GM03348 (cell line): ENCODE data around the gene CREB3L2.
"Not testable (repeated sequence)": the region's sequence is repeated elsewhere in the genome, so short reads cannot be mapped to it uniquely, and the experiment has no call there.

ENCODE experiments used
- DNase-seq: peaks from one replicate; pipeline ENCODE4 v3.0.0; 2012; ENCODE audit warnings: low spot score

Gene CREB3L2

DNA sequence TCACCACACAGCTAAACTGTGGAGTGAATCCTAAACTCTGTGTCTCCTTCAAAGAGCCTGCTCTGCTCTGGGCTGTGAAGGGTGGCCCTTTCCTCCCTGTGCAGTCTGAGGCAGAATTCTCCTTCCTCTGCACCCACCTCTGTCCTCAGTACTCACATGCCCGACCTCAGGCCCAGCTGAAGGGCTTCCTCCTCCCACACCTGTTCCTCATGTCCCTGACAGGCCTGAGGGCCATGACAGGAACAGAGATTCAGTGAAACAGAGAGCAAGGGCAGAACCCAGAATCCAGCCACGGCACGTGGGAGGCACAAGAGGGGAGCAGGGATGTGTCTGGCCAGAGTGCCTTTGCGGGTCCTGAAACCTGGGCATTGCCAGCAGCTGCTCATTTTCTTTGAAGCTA lies 13.9 kb downstream of the CREB3L2 start:
- no peak for DNase-seq

DNA sequence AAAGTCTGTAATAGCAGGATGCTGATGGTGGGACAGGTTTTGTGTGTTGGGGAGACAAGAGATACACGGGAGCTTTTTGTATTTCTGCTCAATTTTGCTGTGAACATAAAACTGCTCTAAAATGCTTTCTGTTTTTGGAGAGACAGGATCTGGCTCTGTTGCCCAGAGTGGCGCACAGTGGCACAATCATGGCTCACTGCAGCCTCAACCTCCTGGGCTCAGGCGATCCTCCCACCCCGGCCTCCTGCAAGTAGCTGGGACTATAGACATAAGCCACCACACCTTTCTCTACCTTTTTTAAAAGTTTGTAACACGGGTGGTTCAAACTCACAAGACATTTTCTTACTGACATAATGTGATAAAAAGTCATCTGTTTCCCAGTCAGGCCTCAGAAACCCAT lies 14.3 kb downstream of the CREB3L2 start:
- DNase-seq, result no peak

DNA sequence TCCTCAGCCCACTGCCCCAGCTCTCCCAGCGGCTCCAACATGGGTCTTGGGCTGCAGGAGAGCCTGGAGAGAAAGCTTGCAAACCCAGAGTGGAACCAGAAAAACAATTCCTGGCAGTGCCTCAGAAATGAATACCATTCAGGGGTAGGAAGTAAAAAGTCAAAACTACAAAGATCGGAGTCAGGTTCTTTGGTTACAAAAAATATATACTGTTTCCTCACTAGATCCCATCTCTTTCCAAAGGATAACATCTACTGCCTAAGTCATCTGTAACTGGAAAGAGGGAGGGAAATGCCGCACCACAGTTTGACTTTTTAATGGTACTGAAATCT lies 14.9 kb downstream of the CREB3L2 start:
- no peak for DNase-seq

DNA sequence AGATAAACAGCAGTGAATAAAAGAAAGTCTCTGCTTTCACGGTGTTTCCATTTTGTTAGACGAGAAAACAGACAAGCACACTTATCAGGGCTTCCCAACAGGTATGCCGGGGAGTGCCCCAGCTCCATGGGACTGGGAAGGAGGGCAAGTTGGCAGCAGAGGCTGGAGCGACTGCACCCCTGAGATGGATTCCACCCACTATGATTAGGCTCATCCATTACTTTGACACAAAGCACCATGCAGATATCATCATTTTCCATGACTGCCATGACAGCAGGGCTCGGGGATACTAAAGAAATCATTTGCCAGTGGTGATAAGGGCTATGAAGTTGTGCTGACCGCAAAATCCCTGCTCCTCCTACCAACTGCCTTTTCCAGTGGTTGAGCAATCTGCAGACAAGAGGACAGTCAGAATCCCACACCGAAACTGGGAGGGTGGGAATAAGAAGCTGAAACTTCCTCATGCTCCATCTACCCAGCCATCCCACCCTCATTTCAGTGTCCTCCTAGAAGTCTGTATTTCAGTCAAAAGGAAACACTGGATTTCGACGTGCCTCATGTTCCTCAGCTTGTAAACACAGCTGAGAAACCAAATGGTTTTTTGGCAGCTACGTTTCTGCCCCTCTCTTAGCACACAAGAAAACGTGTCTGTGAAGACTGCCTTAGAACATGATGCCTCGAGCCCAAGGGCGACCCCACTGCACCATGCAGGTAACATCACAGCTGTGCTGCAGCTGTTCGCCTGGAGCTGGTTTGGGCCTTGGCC lies 15.5 kb downstream of the CREB3L2 start:
- DNase-seq, result peak; percentile 73

DNA sequence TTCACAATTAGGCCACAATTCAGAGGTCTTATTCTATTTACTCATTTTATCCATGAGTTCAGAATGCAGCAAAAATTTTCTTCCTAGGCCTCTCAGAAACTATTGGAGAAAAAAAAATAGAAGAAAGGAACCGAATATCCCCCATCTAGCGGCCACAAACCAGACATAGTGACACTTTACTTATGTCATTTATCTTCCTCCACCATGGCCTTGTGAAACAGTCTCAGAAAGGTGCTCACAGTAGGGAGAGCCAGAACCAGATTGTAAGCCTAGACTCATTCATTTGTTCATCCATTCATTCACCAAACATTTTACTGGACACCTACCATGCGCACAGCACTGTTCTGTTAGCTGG lies 16.0 kb downstream of the CREB3L2 start:
- no peak for DNase-seq

DNA sequence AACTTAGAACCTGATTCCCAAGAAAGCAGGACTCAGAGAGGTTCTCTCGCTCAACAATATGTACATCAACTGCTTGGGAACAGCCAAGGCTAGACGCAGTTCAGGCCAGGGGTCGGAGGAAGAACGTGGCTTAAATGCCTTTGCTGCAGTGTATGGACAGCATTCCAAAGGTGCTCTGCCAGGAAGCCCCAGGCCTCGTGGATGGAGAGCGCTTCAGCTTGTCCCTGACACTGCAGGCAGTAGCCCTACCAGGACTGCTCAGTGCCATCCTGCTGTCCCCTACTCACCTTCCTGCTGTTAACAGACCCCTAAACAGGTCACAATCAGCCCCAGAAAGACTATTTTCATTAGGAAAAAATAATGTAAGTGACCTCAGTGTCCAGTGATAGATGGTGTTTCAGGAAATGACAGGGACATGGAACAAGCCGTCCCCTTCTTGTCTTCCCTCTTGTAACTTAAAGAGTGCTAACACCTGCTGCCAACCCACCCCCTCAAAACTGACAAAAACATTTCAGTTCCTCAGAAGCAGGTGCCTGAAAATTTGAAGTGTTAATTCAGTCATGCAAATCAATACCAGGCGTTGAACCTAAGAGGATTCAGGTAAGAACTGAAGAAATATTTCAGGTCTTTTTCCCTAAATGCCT lies 16.5 kb downstream of the CREB3L2 start:
- DNase-seq, result no peak

DNA sequence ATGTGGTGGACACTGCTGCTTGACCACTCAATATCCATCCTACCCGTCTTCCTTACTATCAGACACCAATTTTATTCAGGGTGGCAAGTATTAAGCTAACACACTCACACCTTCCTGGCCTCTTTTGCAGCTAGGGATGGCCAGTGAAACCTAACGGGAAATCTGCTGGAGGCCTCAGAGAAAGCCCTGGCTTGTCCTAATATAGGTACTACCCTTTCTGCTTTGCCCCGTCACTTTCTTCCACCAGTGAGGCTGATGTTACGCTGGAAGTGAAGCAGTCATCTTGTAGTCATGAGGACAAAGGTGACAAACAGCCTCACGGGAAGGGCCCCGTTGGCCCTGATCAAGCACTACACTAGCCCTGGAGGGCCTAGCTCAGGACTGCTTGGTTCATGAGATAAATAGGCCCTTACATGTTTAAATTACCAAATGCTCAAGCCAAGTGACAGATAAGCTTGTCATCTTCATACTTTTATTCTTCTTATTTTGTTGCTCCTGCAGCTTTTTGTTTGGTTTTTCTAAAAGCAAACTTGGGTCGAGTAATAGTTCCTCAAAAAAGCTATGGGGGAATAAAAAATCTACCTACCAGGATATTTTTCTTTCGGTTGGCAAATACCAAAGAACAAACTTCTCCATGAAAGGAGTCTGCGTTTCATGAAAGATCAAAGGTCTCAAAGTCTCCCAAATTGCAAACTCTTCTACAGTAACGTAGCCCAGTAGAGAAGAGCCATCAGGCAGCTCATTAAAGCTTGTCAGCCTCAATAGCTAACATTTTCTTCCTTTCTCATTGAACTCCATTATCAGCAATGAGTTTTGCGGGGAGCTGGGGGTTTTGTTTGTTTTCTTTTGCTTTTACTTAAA lies 17.5 kb downstream of the CREB3L2 start:
- DNase-seq, result no peak

DNA sequence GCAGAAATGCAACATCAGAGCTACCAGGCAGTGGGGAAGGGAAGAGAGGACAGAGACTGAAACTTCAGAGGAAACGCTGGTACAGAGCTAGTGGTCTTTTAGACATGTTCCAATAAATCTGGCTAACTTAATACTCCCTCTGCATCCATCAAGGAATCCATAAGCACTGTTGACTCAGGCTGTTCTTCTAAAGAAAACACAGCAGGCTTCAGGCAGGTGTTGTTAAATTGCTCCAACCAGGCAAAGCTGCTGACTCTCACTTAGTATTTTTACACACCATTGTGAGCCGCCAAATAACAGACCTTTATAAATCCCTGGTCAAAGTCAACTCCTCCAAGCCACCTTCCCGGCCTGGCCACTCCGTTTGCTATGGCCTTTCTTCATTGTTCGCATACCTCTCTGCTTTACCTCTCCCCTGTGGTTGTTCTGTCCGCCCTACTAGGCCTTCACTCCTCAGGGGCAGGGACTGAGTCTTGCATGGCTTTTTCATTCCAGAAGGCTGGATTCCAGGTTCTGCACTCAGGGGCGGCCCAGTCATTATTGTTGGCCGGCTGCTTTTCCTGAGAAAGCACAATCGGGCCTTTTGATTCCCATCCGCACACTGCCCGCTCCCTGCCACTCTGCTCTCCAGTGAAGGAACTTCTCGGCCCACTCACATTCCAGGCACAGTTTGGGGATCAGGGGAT lies 18.4 kb downstream of the CREB3L2 start:
- DNase-seq, result no peak

DNA sequence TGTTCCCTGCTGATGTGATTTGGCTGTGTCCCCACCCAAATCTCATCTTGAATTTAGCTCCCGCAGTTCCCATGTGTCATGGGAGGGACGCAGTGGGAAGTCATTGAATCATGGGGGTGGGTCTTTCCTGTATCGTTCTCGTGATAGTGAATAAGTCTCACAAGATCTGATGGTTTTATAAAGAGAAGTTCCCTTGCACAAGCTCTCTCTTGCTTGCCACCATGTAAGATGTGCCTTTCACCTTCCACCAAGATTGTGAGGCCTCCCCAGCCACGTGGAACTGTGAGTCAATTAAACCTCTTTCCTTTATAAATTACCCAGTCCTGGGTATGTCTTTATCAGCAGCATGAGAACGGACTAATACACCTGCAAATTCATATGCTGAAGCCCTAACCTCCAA lies 19.5 kb downstream of the CREB3L2 start:
- not testable (repeated sequence) for DNase-seq

DNA sequence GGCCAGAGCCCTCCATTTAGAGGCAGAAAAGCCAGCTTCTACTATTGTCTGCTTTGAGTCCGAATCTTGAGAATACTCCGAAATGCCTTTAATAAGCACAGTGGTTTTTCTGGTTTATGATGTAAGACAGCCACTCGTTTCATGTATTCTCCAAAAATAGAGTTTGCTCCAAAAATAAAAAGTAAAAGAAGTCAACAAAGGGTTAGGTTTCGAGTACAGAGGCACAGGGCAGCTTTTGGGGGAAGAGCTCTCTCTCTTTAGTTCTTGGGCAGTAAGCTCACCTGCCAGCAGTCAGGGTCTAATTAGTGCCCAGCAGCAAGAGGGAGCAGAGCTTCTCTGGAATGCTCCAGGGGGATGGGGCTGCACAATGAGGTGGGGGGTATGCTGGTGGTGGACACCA lies 20.2 kb downstream of the CREB3L2 start:
- no peak for DNase-seq

DNA sequence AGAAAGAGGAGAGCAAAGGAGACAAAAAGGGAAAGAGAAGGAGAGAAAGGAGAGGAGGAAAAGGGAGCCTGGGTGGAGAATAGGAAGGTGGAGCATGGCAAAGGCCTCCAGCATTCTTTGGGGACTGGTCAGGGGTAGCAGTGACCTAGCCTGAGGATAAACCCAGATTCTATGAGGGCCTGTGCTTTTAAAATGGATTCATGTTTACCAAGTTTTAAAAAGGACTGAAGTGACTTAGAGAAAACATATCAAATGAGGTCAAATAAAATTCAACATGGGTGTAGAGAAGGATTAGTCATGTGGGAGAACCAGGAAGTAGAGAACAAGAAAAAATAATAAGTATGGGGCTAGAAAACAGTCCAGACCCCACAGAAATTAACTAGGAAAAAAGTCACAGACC lies 20.7 kb downstream of the CREB3L2 start:
- no peak for DNase-seq

DNA sequence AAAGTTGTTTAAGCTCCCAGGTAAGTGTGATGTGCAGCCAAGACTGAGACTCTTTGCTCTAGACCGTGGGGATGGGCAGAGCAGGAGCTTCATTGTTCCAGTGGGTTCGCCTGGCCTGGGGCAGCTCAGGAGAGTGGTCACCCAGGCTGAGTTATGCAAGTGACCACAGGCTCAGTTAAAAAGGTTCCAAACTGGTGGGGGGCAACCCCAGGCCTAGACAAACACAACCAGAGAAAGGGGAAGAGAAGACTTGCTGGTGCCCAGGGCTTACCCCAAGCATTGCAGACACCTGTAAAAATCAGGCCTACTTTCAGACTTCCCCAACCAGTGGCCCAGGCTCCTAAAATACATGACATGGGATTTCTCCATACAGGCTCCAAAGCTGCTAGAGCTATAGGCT lies 21.6 kb downstream of the CREB3L2 start:
- DNase-seq, result no peak

DNA sequence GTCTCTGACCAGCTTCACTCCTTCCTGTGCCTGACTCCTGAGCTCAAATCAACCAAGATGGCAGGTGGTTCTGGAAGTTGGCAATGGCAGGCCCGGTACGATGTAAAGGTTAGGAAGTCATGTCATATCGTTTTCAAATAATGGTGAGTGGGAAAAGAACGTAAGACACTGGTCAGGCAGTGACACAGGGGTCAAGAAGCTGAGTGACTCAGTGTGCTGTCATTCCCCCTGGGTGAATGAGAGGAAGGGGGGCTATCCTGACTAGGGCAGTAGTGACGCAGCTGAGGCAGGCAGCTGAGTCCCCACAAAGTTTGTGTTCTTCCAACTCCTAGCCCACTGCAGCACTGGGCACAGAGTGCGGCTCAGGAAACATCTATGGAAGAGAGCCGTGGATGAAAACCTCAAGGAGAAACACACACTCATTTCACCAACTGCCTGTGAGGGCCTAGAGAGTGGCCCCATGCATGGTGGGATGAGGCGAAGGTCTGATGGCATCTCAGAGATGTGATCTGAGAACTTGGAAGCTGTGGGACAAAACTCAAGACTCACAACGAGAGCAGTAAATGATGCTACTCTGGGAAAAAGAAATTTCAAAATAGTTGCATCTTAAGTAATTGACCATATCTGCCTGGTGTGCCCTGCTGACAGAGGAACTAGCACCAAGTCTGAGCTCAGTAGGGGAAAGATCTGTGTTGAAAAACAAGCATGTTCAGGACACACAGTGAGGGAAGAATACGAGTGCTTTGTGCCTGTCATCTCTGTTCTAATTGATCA lies 23.2 kb downstream of the CREB3L2 start:
- peak; percentile 85 for DNase-seq

DNA sequence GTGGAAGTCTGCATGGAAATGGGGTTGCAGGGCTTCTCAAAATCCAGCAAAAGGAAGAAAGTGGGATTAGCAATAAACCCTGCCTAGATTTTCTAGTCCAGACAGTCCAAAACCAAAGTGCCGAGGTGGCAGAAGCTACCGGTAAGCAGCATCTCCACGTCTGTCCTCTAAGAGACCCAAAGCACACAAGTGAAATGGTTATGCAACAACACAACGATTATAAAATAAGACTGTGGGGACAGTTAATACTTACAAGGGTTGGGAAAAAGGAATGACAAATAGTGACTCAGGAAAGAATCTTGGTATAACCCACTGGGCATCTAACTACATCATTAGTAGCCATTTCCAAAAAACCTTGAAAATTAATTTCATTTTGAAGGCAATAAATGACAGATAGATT lies 24.7 kb downstream of the CREB3L2 start:
- no peak for DNase-seq

DNA sequence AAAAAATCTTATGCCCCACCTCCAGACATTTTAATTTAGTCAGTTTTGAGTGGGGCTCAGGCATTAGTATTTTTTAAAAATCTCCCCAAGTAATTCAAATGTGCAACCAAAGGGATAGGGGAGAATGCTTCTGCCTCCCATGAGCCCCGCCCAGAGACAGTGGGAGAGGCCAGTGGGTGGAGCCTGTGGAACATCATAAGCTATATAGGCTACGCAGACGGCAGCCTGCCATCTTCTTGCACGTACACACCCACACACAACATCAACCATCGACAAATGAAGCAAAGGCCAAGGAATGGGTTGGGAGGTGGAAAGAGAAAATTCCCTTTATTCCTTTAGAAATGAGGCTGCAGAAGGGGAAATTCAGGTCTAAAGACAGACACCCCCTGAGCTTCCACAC lies 25.2 kb downstream of the CREB3L2 start:
- DNase-seq, result no peak

DNA sequence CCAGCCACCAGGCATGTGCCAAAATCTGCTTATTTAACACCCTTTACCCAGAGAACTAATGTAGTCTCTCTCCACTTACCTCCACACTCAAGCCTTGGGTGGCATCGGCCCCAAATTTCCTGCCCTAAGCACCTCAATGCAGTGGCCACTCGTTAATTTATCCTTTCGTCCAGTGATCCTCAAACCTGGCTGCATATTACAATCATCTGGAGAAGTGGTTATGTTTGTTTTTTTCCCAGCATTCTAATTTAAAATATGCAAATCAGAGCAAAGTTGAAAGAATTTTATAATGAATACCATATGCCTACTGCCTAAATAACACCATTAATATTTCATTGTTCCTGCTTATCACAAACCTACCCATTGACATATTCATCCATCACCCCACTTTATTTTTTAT lies 25.7 kb downstream of the CREB3L2 start:
- DNase-seq, result no peak

DNA sequence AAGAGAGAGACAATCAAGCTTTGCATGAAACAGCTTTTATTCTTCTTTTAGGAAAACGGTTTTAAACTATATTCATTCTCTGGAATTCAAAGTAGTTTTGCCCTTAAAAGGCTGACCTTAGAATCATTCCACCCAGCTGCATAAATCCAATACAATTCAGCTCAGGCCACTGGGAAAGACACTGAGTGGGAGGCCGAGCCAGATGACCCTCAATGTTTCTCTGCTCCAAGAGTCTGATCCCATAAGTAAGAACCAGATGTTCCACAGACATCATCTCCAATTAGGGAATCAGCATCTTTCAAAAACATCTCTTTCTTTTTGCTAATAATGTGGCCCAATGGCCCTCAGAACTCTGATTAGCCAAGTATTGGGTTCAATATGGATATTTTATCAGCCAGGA lies 26.1 kb downstream of the CREB3L2 start:
- peak; percentile 48 for DNase-seq

DNA sequence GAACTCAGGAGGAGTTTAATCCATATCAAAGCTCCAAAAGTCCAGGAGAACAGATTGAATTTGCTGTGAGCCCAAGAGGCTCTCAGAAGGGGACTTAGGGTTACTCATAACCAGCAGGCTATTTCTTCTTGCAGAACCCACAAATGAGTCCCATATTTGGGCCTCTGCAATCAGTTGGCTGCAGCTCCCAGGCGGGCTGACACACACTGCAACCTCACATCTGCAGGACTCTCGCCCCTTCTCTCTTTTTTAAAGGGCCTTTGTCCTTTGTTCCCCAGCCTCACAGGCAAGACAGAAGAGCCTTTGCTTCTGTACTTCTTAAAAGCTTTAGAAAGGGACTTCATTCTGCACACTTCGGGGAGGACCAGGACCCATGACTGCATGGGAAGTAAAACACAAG lies 26.7 kb downstream of the CREB3L2 start:
- DNase-seq, result peak; percentile 67

DNA sequence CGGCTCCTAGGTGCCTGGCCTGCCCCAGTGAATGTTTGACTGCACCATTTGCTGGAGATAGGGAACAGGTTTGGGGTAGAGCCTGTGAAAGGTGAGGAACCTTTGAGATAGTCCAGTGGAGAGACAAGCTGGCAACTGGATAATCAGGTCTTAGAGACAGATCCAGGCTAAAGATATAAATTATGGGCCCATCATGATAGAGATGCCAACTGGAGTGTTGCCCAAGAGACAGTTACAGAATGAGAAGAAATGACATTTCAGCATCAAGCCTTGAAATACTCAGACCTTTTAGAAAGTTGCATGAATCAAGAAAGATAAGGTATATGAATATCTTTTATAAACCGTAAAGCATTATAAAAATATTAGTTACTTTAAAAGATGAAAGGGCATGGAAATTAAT lies 27.1 kb downstream of the CREB3L2 start:
- DNase-seq, result no peak

DNA sequence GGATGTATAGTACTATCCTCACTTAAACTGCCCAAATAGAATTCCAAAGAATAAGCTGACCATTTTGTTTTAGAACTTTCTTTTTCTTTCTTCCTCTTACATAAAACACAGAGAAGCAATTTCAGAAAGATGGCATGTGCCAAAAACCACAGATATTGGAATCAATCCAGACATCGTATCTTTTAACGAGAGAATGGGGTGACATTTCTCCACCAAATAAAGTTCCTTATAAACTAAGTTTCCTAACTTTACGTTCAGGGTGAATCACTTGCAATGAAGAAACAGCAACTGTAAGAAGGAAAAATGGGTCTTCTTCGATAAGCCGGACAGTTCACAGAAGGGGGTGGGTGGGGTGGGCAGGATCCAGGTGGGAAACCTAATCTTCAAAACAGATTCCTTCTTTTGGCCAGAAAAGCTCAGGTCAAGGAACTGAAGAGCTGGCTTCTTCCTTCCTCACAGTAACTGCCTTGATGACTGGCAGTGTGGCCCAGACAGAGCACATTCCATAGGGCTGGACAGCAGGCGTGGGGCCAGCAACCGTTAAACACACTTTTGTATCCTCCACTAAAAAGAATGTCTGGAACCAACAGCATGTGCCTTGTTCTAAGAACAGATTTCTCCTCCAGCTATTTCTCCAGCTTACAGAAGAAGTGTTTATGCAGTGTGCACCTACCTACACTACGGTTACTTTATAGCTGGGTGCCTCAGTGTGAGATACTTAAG lies 31.5 kb downstream of the CREB3L2 start:
- DNase-seq, result peak; percentile 86

DNA sequence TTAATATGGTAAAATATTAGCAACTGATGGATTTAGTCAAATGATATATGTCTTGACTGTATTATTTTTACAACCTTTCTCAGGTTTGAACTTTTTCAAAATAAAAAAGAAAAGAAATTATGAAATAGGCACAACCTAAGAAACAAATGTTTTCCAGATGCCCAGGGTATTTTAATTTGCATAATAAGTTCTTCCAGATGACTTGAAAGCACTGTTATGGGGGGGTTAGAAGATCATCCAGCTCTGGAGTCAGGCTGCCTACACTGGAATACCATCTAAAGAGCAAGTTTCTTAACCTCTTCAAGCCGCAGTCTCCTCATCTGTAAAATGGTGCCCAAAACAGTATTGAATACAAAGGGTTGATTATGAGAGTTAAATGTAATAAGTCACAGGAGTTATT lies 32.1 kb downstream of the CREB3L2 start:
- no peak for DNase-seq
